Skeletal muscle cell (primary cell): ENCODE results near the gene CBFB.
A peak's percentile ranks its signal among the peaks of the same experiment; 100 is the strongest.

Experiments used
- DNase-seq: peaks from one replicate; pipeline ENCODE4 v3.0.0-alpha.2; 2010; ENCODE audit warnings: low read depth
- H3K4me3 ChIP-seq: 2 replicates; pipeline ENCODE4 v1.5.1; 2011; ENCODE audit warnings: low read depth, mild to moderate bottlenecking, control low read depth, low read length, moderate library complexity

CBFB gene

GRCh38 chr16:67015313-67015731, 13.6 kb upstream of the CBFB start:
- no peak for DNase-seq
- no peak overlapping the region for H3K4me3 ChIP-seq

DNA sequence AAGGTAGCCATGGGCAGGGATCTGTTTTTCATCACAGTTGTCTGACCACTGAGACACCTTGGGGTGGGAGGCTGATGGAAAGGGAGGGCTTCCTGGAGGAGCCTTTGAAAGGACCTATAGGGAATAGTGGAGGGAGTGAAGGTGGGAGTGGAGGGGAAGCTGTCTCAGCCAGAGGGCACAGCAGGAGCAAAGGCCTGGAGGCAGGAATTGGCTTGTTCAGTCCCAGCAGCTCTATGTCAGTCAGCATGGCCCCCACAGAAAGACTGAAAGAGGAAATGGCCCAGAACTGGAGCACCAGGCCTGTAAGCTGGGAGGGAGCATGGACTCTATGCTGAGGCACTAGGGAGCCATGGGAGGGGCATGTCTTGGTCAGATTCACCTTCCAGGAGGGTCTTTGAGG, 12.8 kb upstream of the CBFB start:
- H3K4me3 ChIP-seq, result no peak overlapping the region
- DNase-seq, result no peak

- no peak for DNase-seq
- H3K4me3 ChIP-seq, result no peak overlapping the region
Measured at GRCh38 chr16:67016681-67017420, 12.1 kb upstream of the CBFB start.

- H3K4me3 ChIP-seq, result no peak overlapping the region
- DNase-seq, result no peak
Measured at GRCh38 chr16:67017421-67017750, 11.6 kb upstream of the CBFB start.

DNA sequence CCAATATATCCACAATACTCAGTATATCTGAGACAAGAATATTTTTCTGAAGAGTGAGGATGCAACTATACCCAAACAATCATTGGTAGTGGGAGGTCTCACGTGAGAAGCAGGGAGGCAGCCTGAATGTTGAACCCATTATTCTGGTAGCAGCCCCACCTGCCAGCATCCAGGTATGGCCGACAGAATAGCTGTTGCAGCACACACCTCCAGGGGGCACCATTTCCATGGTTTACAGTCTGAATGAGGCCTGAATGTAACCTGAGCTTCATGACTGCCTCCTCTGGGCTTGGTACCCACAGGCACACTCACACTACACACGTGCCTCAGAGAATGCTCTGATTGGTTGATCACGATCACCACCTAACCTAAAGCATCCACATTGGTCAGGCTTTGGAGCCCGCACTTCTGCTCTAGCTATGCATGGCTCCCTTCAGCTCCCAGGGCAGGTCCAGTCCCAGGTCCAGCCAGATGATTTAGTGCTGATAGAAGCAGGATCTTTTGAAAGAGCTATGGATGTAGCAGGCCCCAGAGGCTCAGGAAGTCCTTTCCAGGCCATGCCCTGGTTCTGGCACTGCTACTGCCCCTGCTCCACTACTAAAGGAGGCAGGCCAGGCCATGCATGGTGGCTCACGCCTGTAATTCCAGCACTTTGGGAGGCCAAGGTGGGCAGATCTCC, 11.0 kb upstream of the CBFB start:
- H3K4me3 ChIP-seq, result no peak overlapping the region
- DNase-seq, result peak; percentile 79

GRCh38 chr16:67019171-67019570, 9.8 kb upstream of the CBFB start:
- H3K4me3 ChIP-seq, result no peak overlapping the region
- no peak for DNase-seq

GRCh38 chr16:67021321-67021720, 7.6 kb upstream of the CBFB start:
- DNase-seq, result no peak
- H3K4me3 ChIP-seq, result no peak overlapping the region

GRCh38 chr16:67022531-67023214, 6.3 kb upstream of the CBFB start:
- DNase-seq, result no peak

GRCh38 chr16:67023689-67024088, 5.3 kb upstream of the CBFB start:
- DNase-seq, result no peak

More at GRCh38 chr16:67022531-67023214, 6.3 kb upstream of the CBFB start:
- H3K4me3 ChIP-seq, result no peak overlapping the region

DNA sequence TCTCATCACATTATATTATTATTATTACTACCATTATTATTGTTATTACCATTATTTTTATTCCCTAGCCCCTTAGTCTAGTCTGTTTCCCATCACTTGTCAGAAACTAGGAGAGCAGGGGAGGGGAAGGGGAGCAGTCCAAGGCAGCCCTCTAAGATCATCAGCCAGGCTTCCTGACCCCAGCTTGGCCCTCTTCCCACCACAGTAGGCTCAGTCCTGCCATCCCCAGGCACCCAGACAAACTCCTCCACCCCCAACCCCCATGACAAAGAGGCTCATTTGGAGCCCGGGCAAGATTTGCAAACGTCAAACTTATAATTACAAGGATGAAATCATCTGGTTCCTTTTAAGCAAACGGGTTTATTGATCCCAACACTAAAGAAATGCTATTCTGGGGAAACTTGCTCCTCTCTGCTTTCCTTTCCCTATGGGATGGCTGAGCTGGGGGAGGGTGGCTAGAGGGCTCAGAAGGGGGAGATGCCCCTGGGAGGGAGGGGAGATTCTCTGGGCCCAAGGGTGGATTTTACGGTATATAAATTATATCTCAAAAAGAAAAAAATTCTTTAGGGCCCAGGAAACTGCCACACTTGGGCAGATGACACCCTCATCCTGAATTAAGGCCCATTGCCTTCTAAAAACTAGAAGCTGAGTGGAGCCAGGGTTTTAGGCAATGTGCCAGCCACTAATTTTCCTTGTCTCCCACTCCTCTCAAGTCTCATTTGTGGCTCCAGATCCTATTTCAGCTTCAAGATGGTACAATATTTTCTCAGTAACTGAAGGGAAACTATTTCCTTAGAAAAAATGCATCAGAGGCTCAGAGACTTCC, 4.4 kb upstream of the CBFB start:
- H3K4me3 ChIP-seq, result no peak overlapping the region
- DNase-seq, result no peak

More at GRCh38 chr16:67023689-67024088, 5.3 kb upstream of the CBFB start:
- H3K4me3 ChIP-seq, result no peak overlapping the region

- H3K4me3 ChIP-seq, result no peak overlapping the region
Measured at GRCh38 chr16:67025210-67025550, 3.8 kb upstream of the CBFB start.

DNA sequence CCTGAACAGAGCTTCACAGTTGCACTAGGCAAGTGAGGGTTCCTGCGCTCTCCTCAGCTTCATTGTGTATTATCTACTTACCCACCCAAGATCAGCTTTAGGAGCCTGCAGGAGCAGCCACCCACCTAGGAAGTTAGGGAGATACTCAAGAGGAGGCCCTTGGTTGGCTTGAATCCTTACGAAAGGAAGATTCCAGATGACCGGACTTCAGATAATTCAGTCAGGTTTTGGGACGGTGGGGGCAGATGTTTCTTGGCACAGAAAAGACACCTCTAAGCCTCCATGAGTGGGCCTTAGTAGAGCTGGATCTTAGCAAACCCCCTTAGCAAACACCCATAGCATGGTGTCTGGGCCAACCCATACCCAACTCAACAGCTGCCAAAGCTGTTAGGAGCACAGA, 2.4 kb upstream of the CBFB start:
- DNase-seq, result no peak
- no peak overlapping the region for H3K4me3 ChIP-seq

More at GRCh38 chr16:67025210-67025550, 3.8 kb upstream of the CBFB start:
- DNase-seq, result no peak

GRCh38 chr16:67027046-67027445, 1.9 kb upstream of the CBFB start:
- no peak overlapping the region for H3K4me3 ChIP-seq
- DNase-seq, result no peak

DNA sequence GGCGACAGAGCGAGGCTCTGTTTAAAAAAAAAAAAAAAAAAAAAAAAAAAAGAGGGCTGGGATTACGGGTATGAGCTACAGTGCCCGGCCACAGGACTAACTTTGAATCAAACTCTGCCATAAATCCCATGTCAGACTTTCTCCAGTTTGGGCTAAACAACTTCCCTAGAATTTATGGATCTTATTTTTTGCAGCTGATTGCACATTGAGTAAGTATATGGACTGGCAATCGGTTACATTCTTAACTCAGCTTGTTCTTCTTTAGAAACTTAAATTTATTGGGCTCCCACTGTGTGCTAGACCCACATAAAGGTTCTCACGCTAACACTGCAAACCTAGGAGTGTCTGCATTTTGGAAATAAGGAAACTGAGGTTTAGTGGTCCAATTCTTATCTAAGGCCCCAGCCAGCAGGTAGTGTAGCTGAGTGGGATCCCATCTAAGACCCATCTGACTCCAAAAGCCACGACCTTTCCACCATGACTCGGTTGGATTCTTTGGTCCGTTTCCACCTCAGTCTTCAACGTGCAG, 718 bp upstream of the CBFB start:
- H3K4me3 ChIP-seq, result peak overlapping the region; percentile 71
- DNase-seq, result no peak

- DNase-seq, result peak; percentile 23
- peak overlapping the region; percentile 77 for H3K4me3 ChIP-seq
Measured at GRCh38 chr16:67029254-67030096, 526 bp downstream of the CBFB start.

- DNase-seq, result no peak
- H3K4me3 ChIP-seq, result peak overlapping the region; percentile 77
Measured at GRCh38 chr16:67030221-67030962, 1.4 kb downstream of the CBFB start.

- DNase-seq, result peak; percentile 26
- H3K4me3 ChIP-seq, result no peak overlapping the region
Measured at GRCh38 chr16:67034487-67034886, 5.5 kb downstream of the CBFB start.

DNA sequence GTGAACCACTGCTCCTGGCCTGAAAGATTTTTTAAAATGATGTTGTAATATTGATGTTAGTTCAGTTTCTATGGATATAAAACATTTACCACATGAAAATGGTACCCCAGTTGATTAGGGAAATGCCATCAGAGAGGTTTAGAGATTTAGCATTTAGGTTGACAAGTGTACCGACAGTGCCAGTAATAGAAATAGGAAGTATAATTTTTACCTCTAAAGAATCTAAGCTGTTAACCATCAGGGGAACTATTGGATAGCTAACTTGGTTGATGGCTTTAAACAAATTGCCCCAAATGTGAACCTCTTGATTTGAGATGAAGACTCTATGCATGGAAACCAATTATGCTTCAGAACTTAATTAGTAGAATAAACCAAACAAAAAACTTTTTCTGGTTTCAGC, 6.4 kb downstream of the CBFB start:
- no peak overlapping the region for H3K4me3 ChIP-seq
- DNase-seq, result no peak
